ENCODE results near the gene CORO7.

Gene CORO7

GRCh38 chr16:4306470-4307214 is 109.8 kb downstream of the CORO7 start:
- peak; percentile 22 for DNase-seq (ENCODE audit: low read depth)

Measured in T follicular helper cell (primary cell).